ENCODE measurements around the gene TNS1. TPM values are rescaled to one million over a fixed set of nuclear protein-coding genes. Genes with fewer than 3 reads are reported as not detected.

Gene TNS1
- total and polyA plus RNA-seq, 9 of the 15 experiments (the other 6 are each of a cell fraction or from before 2014, with no cell fraction given): 0.13 to 2.7 (median 0.77) TPM

- no peak for TF ChIP-seq SUPT5H (IDR thresholded peaks at IDR 0.05)
- TF ChIP-seq NFIX (CRISPR knock-in tag; IDR thresholded peaks at IDR 0.05; ENCODE audit: low read depth): no peak
- TF ChIP-seq RBM17 (IDR thresholded peaks at IDR 0.05; ENCODE audit: borderline replicate concordance, low read depth, low read length): no peak
- no peak for TF ChIP-seq TRIM24 (IDR thresholded peaks at IDR 0.05)
- TF ChIP-seq TCF7 (IDR thresholded peaks at IDR 0.05; ENCODE audit: borderline replicate concordance): no peak
- no peak for TF ChIP-seq EP300 (IDR thresholded peaks at IDR 0.05; ENCODE audit: low read length)
- TF ChIP-seq PURB (CRISPR knock-in tag; IDR thresholded peaks at IDR 0.05; ENCODE audit: low read depth): no peak
- no peaks in the 10 kb centered on the region for H4K20me1 ChIP-seq (replicated peaks; ENCODE audit: control insufficient read depth, insufficient read depth, low read length)
- no peaks in the 10 kb centered on the region; a peak in 1 of 5 replicates for H3K27me3 ChIP-seq (ENCODE audit: control insufficient read depth in 2 of 2, insufficient read depth in 2 of 2, low read length in 2 of 2)
- no TSS peak for BruUV-seq (replicated peaks)
- DNase-seq (ENCODE audit: extremely low read depth in 1 of 4, low spot score in 3 of 4) (no peak), ATAC-seq (no peak), FAIRE-seq (no peak)
- H3K9me3 ChIP-seq (replicated peaks; ENCODE audit: control insufficient read depth, insufficient read depth, low read depth, low read length): no peaks in the 10 kb centered on the region
- no peaks in the 10 kb centered on the region for H3K36me3 ChIP-seq (ENCODE audit: control insufficient read depth, insufficient read depth, low read length)
- no peak overlapping the region for H3K4me3 ChIP-seq
- POLR2A ChIA-PET: no interaction called here
- H3K4me2 ChIP-seq (ENCODE audit: insufficient read depth, low read length): no peak overlapping the region
- H3K27ac ChIP-seq (ENCODE audit: extremely low read depth, low read depth, low read length): no peak overlapping the region
- no peak overlapping the region for H3K9ac ChIP-seq (ENCODE audit: insufficient read depth in 1 of 2, low read depth in 2 of 2, low read length in 2 of 2)
- CTCF ChIA-PET (ENCODE audit: low intra/inter-chr PET ratio): no interaction called here
- no peaks in the 10 kb centered on the region for H3K79me2 ChIP-seq (ENCODE audit: control insufficient read depth, insufficient read depth, low read length)
- 0% methylated on average over 3 of the region's 3 CpGs for WGBS (ENCODE audit: insufficient coverage, low coverage, missing lambda C conversion rate)
- intact Hi-C loops (cut with micrococcal nuclease) (no loop called here), in situ Hi-C loops (cut with MboI) (no loop called here)
- H2AFZ ChIP-seq (ENCODE audit: low read depth, low read length): no peak overlapping the region
- no peaks in the 10 kb centered on the region for H3K9me1 ChIP-seq (ENCODE audit: control insufficient read depth, insufficient read depth, low read length)
- H3K4me1 ChIP-seq (replicated peaks in 1 of 2; ENCODE audit: control insufficient read depth in 2 of 2, insufficient read depth in 2 of 2, low read length in 2 of 2): no peaks in the 10 kb centered on the region
Measured at GRCh38 chr2:217774232-217774631, 228.6 kb downstream of the TNS1 start.

- TF ChIP-seq MLX (CRISPR knock-in tag; conservative IDR thresholded peaks at IDR 0.05) (no peak), ARID1B (IDR thresholded peaks at IDR 0.05) (no peak), ZKSCAN3 (CRISPR knock-in tag; IDR thresholded peaks at IDR 0.05) (no peak), MECOM (CRISPR knock-in tag; IDR thresholded peaks at IDR 0.05) (no peak), ZNF224 (CRISPR knock-in tag; IDR thresholded peaks at IDR 0.05) (no peak), POLR2AphosphoS2 (IDR thresholded peaks at IDR 0.05; ENCODE audit: low read length) (no peak), PBX2 (CRISPR knock-in tag; IDR thresholded peaks at IDR 0.05; ENCODE audit: low read depth) (no peak), PBX2 (tag; conservative IDR thresholded peaks at IDR 0.05; ENCODE audit: low read depth) (no peak), ZSCAN32 (CRISPR knock-in tag; IDR thresholded peaks at IDR 0.05) (no peak)
- in situ Hi-C loops (cut with MboI) (no loop called here), intact Hi-C loops (cut with micrococcal nuclease) (no loop called here)
- Histone ChIP-seq H3K79me2 (ENCODE audit: control insufficient read depth, insufficient read depth, low read length) (no peaks in the 10 kb centered on the region), H2AFZ (ENCODE audit: low read depth, low read length) (no peak overlapping the region), H3K4me2 (ENCODE audit: insufficient read depth, low read length) (no peak overlapping the region), H3K9me1 (ENCODE audit: control insufficient read depth, insufficient read depth, low read length) (no peaks in the 10 kb centered on the region), H3K9ac (ENCODE audit: insufficient read depth in 1 of 2, low read depth in 2 of 2, low read length in 2 of 2) (no peak overlapping the region), H3K36me3 (ENCODE audit: control insufficient read depth, insufficient read depth, low read length) (no peaks in the 10 kb centered on the region), H3K4me1 (replicated peaks in 1 of 2; ENCODE audit: control insufficient read depth in 2 of 2, insufficient read depth in 2 of 2, low read length in 2 of 2) (no peaks in the 10 kb centered on the region), H3K27me3 (ENCODE audit: control insufficient read depth in 2 of 2, insufficient read depth in 2 of 2, low read length in 2 of 2) (no peaks in the 10 kb centered on the region; a peak in 1 of 5 replicates), H4K20me1 (replicated peaks; ENCODE audit: control insufficient read depth, insufficient read depth, low read length) (no peaks in the 10 kb centered on the region), H3K27ac (ENCODE audit: extremely low read depth, low read depth, low read length) (no peak overlapping the region), H3K4me3 (no peak overlapping the region), H3K9me3 (replicated peaks; ENCODE audit: control insufficient read depth, insufficient read depth, low read depth, low read length) (no peaks in the 10 kb centered on the region)
- FAIRE-seq: no peak
- ChIA-PET POLR2A (interaction anchor here (0.6 kb wide), 1 partner anchor 113 kb away, joined by 3 read pairs; no protein-coding TSS in a partner anchor), CTCF (ENCODE audit: low intra/inter-chr PET ratio) (no interaction called here)
- no peak for DNase-seq (ENCODE audit: extremely low read depth in 1 of 4, low spot score in 3 of 4)
- no TSS peak for BruUV-seq (replicated peaks)
- no peak for ATAC-seq
Measured at GRCh38 chr2:217773539-217773938, 229.3 kb downstream of the TNS1 start.

Data from K562 (cell line).